Measurements from ENCODE around the gene G3BP1. TPM values are rescaled to one million over a fixed set of nuclear protein-coding genes. Genes with fewer than 3 reads are reported as not detected.

Gene G3BP1
- total RNA-seq, 2 donors from 2014 or later = 64.7 to 182 TPM

GRCh38 chr5:151751091-151751490, 20.7 kb upstream of the G3BP1 start:
- Histone ChIP-seq H3K27me3 (replicated peaks; ENCODE audit: insufficient read depth) (no peaks in the 10 kb centered on the region), H3K9me3 (no peaks in the 10 kb centered on the region), H3K4me3 (no peak overlapping the region), H3K4me1 (ENCODE audit: control insufficient read depth in 1 of 2, low read depth in 2 of 2) (peaks cover 0 to 19% of the 10 kb centered on the region in 2 donors), H3K27ac (no peak overlapping the region), H3K36me3 (no peaks in the 10 kb centered on the region)
- no peak for DNase-seq (ENCODE audit: low spot score)
- ATAC-seq (ENCODE audit: insufficient number of reproducible peaks, low FRiP score, low read depth) = no peak
- no peak for TF ChIP-seq CTCF (IDR thresholded peaks at IDR 0.05)

DNA sequence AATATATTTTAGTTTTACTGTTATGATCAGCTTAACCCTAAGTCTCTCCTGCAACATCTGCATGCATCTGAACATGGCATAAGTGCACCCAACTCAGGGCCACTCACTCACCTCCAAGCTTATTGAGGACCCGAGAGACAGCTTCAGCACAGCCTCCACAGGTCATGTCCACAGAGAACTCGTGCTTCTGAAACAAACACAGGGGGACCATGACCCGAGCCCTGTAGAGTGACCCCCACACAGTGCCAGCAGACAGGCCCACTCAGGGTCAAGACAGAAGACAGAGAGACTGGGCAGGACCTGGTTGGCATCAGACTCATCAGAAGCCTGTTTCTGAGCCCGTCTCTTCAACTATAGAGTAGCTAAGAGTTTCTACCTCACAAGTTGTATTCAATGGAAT, 20.2 kb upstream of the G3BP1 start:
- no peak for DNase-seq (ENCODE audit: low spot score)
- Histone ChIP-seq H3K9me3 (no peaks in the 10 kb centered on the region), H3K27ac (no peak overlapping the region), H3K4me3 (no peak overlapping the region), H3K36me3 (no peaks in the 10 kb centered on the region), H3K27me3 (replicated peaks; ENCODE audit: insufficient read depth) (no peaks in the 10 kb centered on the region), H3K4me1 (ENCODE audit: control insufficient read depth in 1 of 2, low read depth in 2 of 2) (peaks cover 4 to 24% of the 10 kb centered on the region in 2 donors)
- no peak for TF ChIP-seq CTCF (IDR thresholded peaks at IDR 0.05)
- no peak for ATAC-seq (ENCODE audit: insufficient number of reproducible peaks, low FRiP score, low read depth)

DNA sequence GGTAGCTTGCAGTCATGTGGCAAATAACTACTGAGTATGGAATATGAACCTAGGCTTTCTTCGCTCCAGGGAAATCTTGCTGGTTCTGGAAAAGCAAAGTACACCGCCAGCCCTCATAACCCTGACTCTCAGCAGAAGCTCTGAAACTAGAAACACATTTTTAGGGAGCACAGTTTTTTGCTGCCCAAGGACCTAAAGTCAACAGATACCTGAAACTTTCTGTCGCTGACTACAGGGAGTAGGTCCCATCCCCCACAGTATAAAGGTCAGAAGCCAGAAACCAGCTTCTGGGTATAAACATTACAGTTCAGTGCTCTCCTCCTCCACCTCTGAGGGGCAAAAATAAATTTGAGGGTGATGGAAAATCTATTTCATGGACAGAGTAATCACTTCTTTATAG, 16.4 kb upstream of the G3BP1 start:
- TF ChIP-seq CTCF (IDR thresholded peaks at IDR 0.05) = no peak
- peaks cover 21 to 38% of the 10 kb centered on the region in 2 donors for H3K4me1 ChIP-seq (ENCODE audit: control insufficient read depth in 1 of 2, low read depth in 2 of 2)
- ATAC-seq (ENCODE audit: insufficient number of reproducible peaks, low FRiP score, low read depth) (no peak), DNase-seq (ENCODE audit: low spot score) (no peak)
- H3K4me3 ChIP-seq = no peak overlapping the region
- no peaks in the 10 kb centered on the region for H3K27me3 ChIP-seq (replicated peaks; ENCODE audit: insufficient read depth)
- no peaks in the 10 kb centered on the region for H3K36me3 ChIP-seq
- H3K9me3 ChIP-seq = no peaks in the 10 kb centered on the region
- H3K27ac ChIP-seq = no peak overlapping the region

GRCh38 chr5:151757233-151758140, 14.3 kb upstream of the G3BP1 start:
- TF ChIP-seq CTCF (IDR thresholded peaks at IDR 0.05) = no peak
- peak overlapping the region; percentile 90 for H3K4me3 ChIP-seq
- H3K9me3 ChIP-seq = no peaks in the 10 kb centered on the region
- DNase-seq (ENCODE audit: low spot score) (no peak), ATAC-seq (ENCODE audit: insufficient number of reproducible peaks, low FRiP score, low read depth) (no peak)
- H3K4me1 ChIP-seq (ENCODE audit: control insufficient read depth in 1 of 2, low read depth in 2 of 2) = peaks cover 21 to 38% of the 10 kb centered on the region in 2 donors
- no peaks in the 10 kb centered on the region for H3K36me3 ChIP-seq
- H3K27me3 ChIP-seq (replicated peaks; ENCODE audit: insufficient read depth) = no peaks in the 10 kb centered on the region
- peak overlapping the region; percentile 70 to 93 for H3K27ac ChIP-seq

DNA sequence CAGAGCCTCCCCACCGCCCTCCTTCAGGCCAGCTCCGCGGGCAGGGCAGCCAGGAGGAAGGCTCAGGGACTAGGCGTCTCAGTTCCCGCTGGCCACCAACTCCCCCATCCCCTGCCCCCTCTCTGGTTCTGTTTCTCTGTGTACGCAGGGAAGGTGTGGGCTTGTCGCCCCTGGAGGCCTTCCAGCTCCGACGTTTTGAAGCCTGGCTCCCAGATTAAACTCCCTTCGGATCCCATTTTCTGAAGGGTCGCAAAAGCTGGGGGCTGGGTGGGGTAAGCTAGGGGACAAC, 13.7 kb upstream of the G3BP1 start:
- Histone ChIP-seq H3K4me1 (ENCODE audit: control insufficient read depth in 1 of 2, low read depth in 2 of 2) (peaks cover 21 to 38% of the 10 kb centered on the region in 2 donors), H3K9me3 (no peaks in the 10 kb centered on the region), H3K27me3 (replicated peaks; ENCODE audit: insufficient read depth) (no peaks in the 10 kb centered on the region), H3K36me3 (no peaks in the 10 kb centered on the region), H3K27ac (peak overlapping the region; percentile 70 to 93), H3K4me3 (peak overlapping the region; percentile 90)
- no peak for TF ChIP-seq CTCF (IDR thresholded peaks at IDR 0.05)
- ATAC-seq (ENCODE audit: insufficient number of reproducible peaks, low FRiP score, low read depth) (no peak), DNase-seq (ENCODE audit: low spot score) (no peak)

Measured in thoracic aorta (tissue), 2 donors.